Measurements from ENCODE around the gene VWA3B. TPM values are rescaled to one million over a fixed set of nuclear protein-coding genes. Genes with fewer than 3 reads are reported as not detected.
"Not testable (repeated sequence)": the region's sequence is repeated elsewhere in the genome, so short reads cannot be mapped to it uniquely, and the experiment has no call there.

The VWA3B gene
- total and polyA plus RNA-seq, 12 donors = 0.06 to 1.4 (median 0.62) TPM; not detected in 1

DNA sequence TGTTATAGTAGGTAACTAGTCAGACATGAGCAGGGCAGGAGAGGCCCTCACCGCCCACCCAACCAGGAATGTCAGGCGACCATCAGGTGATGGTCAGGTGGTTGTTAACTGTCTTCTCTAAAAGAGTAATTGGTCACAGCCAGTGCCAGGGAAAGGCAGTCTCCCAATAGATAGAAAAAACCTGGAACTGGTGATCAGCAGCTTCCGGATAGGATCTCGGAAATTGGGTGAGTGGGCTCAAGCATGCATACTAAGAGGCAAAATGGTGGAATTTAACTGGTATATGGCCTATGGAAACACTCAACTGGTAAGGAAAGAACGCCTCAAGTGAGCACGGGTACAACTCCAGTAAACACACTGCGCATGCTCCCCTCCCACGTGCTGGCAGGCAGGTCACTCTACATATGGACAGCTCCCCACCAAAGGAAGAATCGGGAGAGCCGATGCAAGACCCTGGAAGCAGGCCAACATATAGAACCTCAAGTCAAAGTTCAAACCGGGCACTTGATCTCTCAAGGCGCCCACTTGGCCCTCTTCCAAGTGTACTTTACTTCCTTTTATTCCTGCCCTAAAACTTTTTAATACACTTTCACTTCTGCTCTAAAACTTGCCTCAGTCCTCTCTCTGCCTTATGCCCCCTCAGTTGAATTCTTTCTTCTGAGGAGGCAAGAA, 47.7 kb upstream of the VWA3B start:
- ATAC-seq = no peak
- intact Hi-C loops (cut with DNase I) = no loop called here
- H3K9me3 ChIP-seq = peaks cover 0 to 17% (median 0%) of the 10 kb centered on the region in 11 donors
- WGBS, 2 donors = 78 to 81% methylated on average over 12 of the region's 12 CpGs
- DNase-seq = no peak
- H3K36me3 ChIP-seq = no peaks in the 10 kb centered on the region
- peaks cover 0 to 28% (median 17%) of the 10 kb centered on the region in 9 donors for H3K4me1 ChIP-seq
- peaks cover 0 to 59% (median 0%) of the 10 kb centered on the region in 7 donors for H3K27me3 ChIP-seq
- H3K4me3 ChIP-seq = no peak overlapping the region
- no peak overlapping the region for H3K27ac ChIP-seq
- TF ChIP-seq, protein P1, sequence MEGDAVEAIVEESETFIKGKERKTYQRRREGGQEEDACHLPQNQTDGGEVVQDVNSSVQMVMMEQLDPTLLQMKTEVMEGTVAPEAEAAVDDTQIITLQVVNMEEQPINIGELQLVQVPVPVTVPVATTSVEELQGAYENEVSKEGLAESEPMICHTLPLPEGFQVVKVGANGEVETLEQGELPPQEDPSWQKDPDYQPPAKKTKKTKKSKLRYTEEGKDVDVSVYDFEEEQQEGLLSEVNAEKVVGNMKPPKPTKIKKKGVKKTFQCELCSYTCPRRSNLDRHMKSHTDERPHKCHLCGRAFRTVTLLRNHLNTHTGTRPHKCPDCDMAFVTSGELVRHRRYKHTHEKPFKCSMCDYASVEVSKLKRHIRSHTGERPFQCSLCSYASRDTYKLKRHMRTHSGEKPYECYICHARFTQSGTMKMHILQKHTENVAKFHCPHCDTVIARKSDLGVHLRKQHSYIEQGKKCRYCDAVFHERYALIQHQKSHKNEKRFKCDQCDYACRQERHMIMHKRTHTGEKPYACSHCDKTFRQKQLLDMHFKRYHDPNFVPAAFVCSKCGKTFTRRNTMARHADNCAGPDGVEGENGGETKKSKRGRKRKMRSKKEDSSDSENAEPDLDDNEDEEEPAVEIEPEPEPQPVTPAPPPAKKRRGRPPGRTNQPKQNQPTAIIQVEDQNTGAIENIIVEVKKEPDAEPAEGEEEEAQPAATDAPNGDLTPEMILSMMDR (IDR thresholded peaks at IDR 0.05) = no peak

DNA sequence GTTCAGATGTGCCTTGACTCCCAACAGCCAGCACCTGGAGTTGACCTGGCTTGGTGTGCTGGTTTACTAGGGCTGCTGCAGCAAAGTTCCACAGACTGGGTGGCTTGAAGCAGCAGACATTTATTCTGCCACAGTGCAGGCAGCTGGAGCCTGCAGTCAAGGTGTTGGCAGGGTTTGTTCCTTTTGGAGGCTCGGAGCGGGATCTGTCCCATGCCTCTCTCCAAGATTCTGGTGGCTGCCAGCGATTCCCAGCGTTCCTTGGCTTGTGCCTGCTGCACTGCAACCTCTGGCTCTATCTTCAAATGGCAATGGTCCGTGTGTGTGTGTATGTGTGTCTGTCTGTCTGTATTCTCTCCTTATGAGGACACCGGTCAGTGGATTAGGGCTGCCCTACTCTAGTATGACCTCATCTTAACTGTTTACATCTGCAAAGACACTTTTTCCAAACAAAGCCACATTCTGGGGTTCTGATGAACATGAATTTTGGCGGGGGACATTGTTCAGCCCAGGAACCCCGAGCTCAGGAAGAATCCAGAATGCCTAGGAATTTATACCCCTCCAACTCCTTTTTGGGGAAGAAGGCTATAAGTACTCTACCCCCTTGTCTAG, 46.5 kb upstream of the VWA3B start:
- peaks cover 0 to 54% (median 0%) of the 10 kb centered on the region in 7 donors for H3K27me3 ChIP-seq
- no peaks in the 10 kb centered on the region for H3K36me3 ChIP-seq
- ATAC-seq (peak in 1 of 8 donors; percentile 20), DNase-seq (no peak)
- WGBS, 2 donors = 84 to 89% methylated on average over 8 of the region's 8 CpGs
- peaks cover 0 to 27% (median 0%) of the 10 kb centered on the region in 11 donors for H3K9me3 ChIP-seq
- H3K4me1 ChIP-seq = peaks cover 0 to 28% (median 17%) of the 10 kb centered on the region in 9 donors
- H3K4me3 ChIP-seq = no peak overlapping the region
- H3K27ac ChIP-seq = no peak overlapping the region
- TF ChIP-seq, protein P1 (IDR thresholded peaks at IDR 0.05) = no peak
- intact Hi-C loops (cut with DNase I) = no loop called here

DNA sequence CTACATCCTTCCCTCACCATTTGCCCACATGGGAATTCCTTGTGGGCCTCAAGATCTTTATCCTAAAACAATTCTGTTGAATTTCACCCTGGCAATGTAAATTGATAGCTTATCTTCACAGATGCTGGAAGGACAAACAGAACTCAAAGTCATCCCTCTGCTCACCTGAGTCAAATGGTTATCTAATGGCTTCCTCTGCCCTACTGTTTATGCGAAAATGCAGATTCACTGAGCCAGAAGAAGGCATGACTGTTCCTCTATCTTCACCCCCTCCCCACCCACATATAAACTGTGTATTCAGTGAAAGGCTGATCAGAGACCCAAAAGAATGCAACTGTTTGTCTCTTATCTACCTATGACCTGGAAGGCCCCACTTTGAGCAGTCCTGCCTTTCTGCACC, 43.9 kb upstream of the VWA3B start:
- H3K9me3 ChIP-seq = peaks cover 0 to 30% (median 0%) of the 10 kb centered on the region in 11 donors
- TF ChIP-seq, protein P1 (IDR thresholded peaks at IDR 0.05) = no peak
- peaks cover 0 to 32% (median 0%) of the 10 kb centered on the region in 7 donors for H3K27me3 ChIP-seq
- H3K4me1 ChIP-seq = peaks cover 0 to 10% (median under 1%) of the 10 kb centered on the region in 9 donors
- no peak overlapping the region for H3K27ac ChIP-seq
- H3K4me3 ChIP-seq = no peak overlapping the region
- WGBS, 2 donors = 79 to 100% methylated on average over 1 of the region's 1 CpG
- ATAC-seq (no peak), DNase-seq (no peak)
- no peaks in the 10 kb centered on the region for H3K36me3 ChIP-seq
- intact Hi-C loops (cut with DNase I) = no loop called here

DNA sequence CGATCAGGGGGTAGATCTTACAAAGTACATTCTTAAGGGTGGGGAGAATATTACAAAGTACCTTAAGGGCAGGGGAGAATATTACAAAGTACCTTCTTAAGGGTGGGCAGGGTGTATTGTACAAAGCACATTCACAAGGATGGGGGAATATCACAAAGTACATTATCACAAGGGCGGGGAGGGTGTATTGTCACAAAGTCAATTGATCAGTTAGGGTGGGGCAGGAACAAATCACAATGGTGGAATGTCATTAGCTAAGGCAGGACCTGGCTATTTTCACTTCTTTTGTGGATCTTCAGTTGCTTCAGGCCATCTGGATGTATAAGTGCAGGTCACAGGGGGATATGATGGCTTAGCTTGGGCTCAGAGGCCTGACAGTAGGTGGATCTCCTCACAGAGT, 42.2 kb upstream of the VWA3B start:
- peaks cover 0 to 31% (median 0%) of the 10 kb centered on the region in 7 donors for H3K27me3 ChIP-seq
- H3K4me1 ChIP-seq; DNase-seq; H3K4me3 ChIP-seq; ATAC-seq; H3K27ac ChIP-seq; intact Hi-C loops (cut with DNase I); H3K36me3 ChIP-seq: not testable (repeated sequence)
- 91 to 94% methylated on average over 2 of the region's 2 CpGs for WGBS, 2 donors
- H3K9me3 ChIP-seq = peaks cover 0 to 30% (median 0%) of the 10 kb centered on the region in 11 donors

Measured in heart right ventricle (tissue), 16 donors.